PFSK-1 (cell line): ENCODE results near the gene RTN1.

Source experiments
- FOXP2 ChIP-seq: optimal IDR thresholded peaks from 2 replicates; pipeline ENCODE3; 2011; ENCODE audit warnings: borderline replicate concordance, control low read depth, inconsistent platforms; ENCODE audit not compliant: insufficient read depth; ENCODE audit errors: extremely low read length, extremely low read depth
- POLR2AphosphoS5 ChIP-seq: IDR thresholded peaks from 2 replicates; pipeline ENCODE4 v1.6.1; 2012; ENCODE audit warnings: low read depth, mild to moderate bottlenecking, control low read depth, low read length, moderate library complexity
- SIN3A ChIP-seq: IDR thresholded peaks from 2 replicates; pipeline ENCODE4 v1.6.1; 2012; ENCODE audit warnings: mild to moderate bottlenecking, low read length, moderate library complexity, borderline replicate concordance; ENCODE audit not compliant: insufficient read depth
- TAF1 ChIP-seq: IDR thresholded peaks from 2 replicates; pipeline ENCODE4 v1.6.1; 2012; ENCODE audit warnings: low read length, control low read depth, borderline replicate concordance; ENCODE audit not compliant: insufficient read depth
- TF ChIP-seq, protein P1 (sequence below), 2 experiments: IDR thresholded peaks; 2 replicates each; pipeline versions ENCODE4 v1.6.1 to v1.8.0; 2011 to 2012; ENCODE audit warnings: low read depth in 2 of 2, low read length in 2 of 2, control low read depth in 1 of 2, inconsistent platforms in 1 of 2, mild to moderate bottlenecking in 1 of 2, moderate library complexity in 1 of 2; ENCODE audit not compliant: insufficient read depth in 1 of 2

Gene RTN1

DNA sequence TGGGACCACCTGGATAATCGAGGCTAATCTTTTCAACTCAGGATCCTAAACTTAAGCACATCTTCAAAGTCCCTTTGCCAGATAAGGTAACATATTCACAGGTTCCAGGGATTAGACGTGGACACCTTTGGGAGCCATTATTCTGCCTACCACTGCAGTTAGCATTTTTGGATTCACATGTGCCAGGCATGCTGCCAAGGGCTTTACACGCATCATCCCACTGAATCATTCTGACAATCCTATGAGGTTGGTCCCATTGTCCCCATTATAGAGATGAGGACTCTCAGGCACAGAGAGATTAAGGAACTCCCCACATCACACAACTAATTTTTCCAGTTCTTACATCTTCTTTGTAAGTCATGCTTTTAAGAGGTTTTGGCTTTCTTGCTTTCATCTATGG lies 34.5 kb downstream of the RTN1 start:
- TF ChIP-seq TAF1 (no peak), SIN3A (no peak), FOXP2 (no peak), POLR2AphosphoS5 (no peak)
- TF ChIP-seq, protein P1, sequence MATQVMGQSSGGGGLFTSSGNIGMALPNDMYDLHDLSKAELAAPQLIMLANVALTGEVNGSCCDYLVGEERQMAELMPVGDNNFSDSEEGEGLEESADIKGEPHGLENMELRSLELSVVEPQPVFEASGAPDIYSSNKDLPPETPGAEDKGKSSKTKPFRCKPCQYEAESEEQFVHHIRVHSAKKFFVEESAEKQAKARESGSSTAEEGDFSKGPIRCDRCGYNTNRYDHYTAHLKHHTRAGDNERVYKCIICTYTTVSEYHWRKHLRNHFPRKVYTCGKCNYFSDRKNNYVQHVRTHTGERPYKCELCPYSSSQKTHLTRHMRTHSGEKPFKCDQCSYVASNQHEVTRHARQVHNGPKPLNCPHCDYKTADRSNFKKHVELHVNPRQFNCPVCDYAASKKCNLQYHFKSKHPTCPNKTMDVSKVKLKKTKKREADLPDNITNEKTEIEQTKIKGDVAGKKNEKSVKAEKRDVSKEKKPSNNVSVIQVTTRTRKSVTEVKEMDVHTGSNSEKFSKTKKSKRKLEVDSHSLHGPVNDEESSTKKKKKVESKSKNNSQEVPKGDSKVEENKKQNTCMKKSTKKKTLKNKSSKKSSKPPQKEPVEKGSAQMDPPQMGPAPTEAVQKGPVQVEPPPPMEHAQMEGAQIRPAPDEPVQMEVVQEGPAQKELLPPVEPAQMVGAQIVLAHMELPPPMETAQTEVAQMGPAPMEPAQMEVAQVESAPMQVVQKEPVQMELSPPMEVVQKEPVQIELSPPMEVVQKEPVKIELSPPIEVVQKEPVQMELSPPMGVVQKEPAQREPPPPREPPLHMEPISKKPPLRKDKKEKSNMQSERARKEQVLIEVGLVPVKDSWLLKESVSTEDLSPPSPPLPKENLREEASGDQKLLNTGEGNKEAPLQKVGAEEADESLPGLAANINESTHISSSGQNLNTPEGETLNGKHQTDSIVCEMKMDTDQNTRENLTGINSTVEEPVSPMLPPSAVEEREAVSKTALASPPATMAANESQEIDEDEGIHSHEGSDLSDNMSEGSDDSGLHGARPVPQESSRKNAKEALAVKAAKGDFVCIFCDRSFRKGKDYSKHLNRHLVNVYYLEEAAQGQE (IDR thresholded peaks at IDR 0.05; ENCODE audit: insufficient read depth in 1 of 2, low read depth in 2 of 2, low read length in 2 of 2), result no peak

DNA sequence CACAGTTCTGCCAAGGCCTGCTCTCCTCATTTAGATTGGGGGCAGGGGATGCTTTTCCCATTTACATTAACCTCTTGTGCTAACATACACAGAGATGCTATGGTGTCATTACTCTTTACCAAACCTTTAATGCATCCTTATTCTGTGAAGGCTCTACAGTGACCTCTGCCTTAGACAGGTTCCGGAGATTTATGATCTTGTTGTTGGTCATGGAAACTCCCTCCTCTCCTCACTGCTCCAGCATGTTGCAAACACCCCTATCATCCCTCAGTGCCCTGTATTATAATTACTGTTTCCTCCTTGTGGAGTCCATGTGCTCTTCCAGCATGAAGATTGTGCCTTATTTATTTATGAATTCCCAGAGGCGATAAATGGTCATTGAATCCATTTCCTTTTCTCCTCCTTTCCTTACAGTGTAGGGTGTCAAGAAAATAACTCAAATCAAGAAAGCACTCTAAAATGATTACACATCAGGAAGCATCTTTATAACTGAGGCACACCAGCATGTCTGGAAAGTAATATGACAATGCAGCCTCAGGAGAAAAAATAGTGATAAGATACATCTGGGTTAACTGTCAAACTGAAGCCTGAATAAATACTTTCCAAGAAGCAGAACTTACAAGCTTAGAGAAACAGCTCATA lies 37.8 kb downstream of the RTN1 start:
- TF ChIP-seq POLR2AphosphoS5, result no peak
- TF ChIP-seq, protein P1 (IDR thresholded peaks at IDR 0.05; ENCODE audit: insufficient read depth in 1 of 2, low read depth in 2 of 2, low read length in 2 of 2), result no peak
- no peak for TF ChIP-seq TAF1

DNA sequence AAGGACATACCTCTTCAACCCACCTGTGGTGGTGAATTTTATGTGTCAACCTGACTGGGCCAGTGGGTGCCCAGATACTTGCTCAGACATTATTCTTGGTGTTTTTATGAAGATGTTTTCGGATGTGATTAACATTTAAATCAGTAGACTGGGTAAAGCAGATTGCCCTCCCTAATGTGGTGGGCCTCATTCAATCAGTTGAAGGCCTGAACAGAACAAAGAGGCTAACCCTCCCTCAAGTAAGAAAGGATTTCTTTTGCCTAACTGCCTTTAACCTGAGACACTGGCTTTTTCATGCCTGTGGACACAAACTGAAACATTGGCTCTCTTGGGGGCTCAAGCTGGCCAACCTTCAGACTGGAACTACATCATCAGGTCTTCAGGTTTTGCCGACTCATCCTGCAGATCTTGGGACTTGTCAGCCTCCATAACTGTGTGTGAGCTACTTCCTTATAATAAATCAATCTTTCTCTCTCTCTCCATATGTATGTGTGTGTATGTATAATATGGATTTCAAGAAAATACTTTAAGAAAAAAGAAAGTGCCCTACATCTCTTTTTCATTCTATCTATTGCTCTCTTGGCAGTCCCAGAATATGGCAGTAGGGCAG lies 39.4 kb downstream of the RTN1 start:
- TF ChIP-seq POLR2AphosphoS5, result no peak
- no peak for TF ChIP-seq TAF1
- no peak for TF ChIP-seq FOXP2
- no peak for TF ChIP-seq SIN3A
- TF ChIP-seq, protein P1 (IDR thresholded peaks at IDR 0.05; ENCODE audit: insufficient read depth in 1 of 2, low read depth in 2 of 2, low read length in 2 of 2), result no peak

DNA sequence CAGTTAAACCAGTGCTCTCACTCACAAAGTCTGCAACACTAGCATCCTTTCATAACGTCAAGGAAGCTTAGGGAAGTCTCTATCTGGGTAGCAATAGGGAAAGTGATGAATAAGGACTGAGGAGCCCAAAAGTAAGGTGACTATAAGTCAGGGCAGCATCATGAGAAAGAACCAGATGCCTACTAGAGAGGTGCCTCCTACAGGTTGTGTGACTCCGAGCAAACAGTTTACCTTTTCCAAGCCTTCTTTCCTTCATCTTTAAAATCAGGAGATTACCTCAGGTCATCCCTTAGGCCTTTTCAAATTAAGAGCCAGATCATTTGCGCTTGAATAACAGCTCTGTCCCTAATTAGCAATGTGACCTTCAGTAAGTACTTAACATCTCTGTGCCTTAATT lies 40.2 kb downstream of the RTN1 start:
- TF ChIP-seq POLR2AphosphoS5 (no peak), TAF1 (no peak), SIN3A (no peak), FOXP2 (no peak)
- TF ChIP-seq, protein P1 (IDR thresholded peaks at IDR 0.05; ENCODE audit: insufficient read depth in 1 of 2, low read depth in 2 of 2, low read length in 2 of 2), result no peak

DNA sequence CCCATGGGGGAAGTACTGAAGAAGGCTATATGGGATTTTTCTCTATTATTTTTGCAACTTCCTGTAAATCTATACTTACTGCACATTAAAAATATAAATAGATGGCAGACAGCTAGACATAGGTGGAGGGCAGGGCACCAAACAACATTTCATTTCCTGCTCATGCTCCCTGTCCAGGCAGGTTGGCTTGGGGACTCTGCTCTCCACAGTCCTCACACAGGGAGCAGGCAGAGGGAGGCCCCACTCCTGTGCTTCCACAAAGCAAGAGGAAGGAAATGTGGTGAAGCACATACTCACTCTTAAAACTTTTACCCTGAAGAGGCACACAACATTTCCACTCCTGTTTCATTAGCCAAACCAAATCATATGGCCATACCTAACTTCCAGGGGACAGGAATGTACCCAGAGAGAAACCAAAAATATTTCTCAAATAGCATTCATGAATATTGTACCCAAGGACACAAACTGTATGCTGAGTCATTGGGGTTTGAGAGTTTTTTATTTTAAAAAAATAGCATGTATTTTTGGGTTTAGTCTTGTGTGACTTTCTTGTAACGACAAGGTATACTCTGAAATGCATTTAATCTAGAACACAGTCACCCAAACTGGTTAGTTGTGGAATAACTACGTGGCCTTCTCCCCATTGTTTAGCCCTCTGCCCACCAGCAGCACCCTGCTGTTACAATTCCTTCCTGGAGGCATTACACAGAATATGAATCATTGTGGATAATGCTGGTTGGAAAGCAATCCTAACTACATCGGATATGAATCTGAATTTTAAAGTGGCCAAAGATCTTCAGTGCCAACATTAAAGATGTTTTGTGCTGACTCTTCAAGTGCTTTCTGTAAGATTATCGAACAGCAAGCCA lies 40.9 kb downstream of the RTN1 start:
- TF ChIP-seq SIN3A (no peak), TAF1 (no peak), POLR2AphosphoS5 (no peak), FOXP2 (no peak)
- TF ChIP-seq, protein P1 (IDR thresholded peaks at IDR 0.05; ENCODE audit: insufficient read depth in 1 of 2, low read depth in 2 of 2, low read length in 2 of 2), result no peak
